ENCODE data around the gene TEN1. TPM values are rescaled to one million over a fixed set of nuclear protein-coding genes. Genes with fewer than 3 reads are reported as not detected.

TEN1 gene
- total and polyA plus RNA-seq, 2 of the 13 experiments (the other 11 are each of a cell fraction or from before 2014, with no cell fraction given) = 18.0 to 21.3 TPM

- TF ChIP-seq PREB (CRISPR knock-in tag; IDR thresholded peaks at IDR 0.05) (no peak), SAP130 (CRISPR knock-in tag; IDR thresholded peaks at IDR 0.05; ENCODE audit: low read depth) (0 out of 2 replicates have a peak, but pooled peaks have one; percentile 37), CSRNP1 (CRISPR knock-in tag; IDR thresholded peaks at IDR 0.05) (peak; percentile 42; the same call in 1 of the 2 replicates), DMAP1 (CRISPR knock-in tag; IDR thresholded peaks at IDR 0.05) (no peak), CBFB (CRISPR knock-in tag; IDR thresholded peaks at IDR 0.05) (no peak), ISX (CRISPR knock-in tag; conservative IDR thresholded peaks at IDR 0.05) (no peak), KLF13 (CRISPR knock-in tag; IDR thresholded peaks at IDR 0.05) (peak; percentile 49; the same call in 1 of the 2 replicates), KLF16 (CRISPR knock-in tag; IDR thresholded peaks at IDR 0.05) (0 out of 4 replicates have a peak, but pooled peaks of 1 of the 2 experiments have one; percentile 52), TCF7L2 (IDR thresholded peaks at IDR 0.05; ENCODE audit: low read depth, low read length) (no peak), PAWR (CRISPR knock-in tag; IDR thresholded peaks at IDR 0.05; ENCODE audit: borderline replicate concordance) (no peak), GRHL1 (CRISPR knock-in tag; conservative IDR thresholded peaks at IDR 0.05) (no peak), SMARCC2 (IDR thresholded peaks at IDR 0.05) (no peak), ZNF512B (CRISPR knock-in tag; IDR thresholded peaks at IDR 0.05; ENCODE audit: borderline replicate concordance) (no peak), MED13 (CRISPR knock-in tag; IDR thresholded peaks at IDR 0.05) (no peak), RBAK (CRISPR knock-in tag; IDR thresholded peaks at IDR 0.05) (no peak), ZBTB1 (CRISPR knock-in tag; IDR thresholded peaks at IDR 0.05; ENCODE audit: borderline replicate concordance) (no peak), ZNF232 (CRISPR knock-in tag; IDR thresholded peaks at IDR 0.05; ENCODE audit: borderline replicate concordance) (no peak), ZNF570 (CRISPR knock-in tag; IDR thresholded peaks at IDR 0.05; ENCODE audit: borderline replicate concordance) (no peak), RFX1 (IDR thresholded peaks at IDR 0.05) (no peak), HNRNPLL (IDR thresholded peaks at IDR 0.05; ENCODE audit: low read depth, low read length, poor library complexity, severe bottlenecking) (peak; percentile 58)
Observed at GRCh38 chr17:76014100-76014924, 35.3 kb downstream of the TEN1 start (continued).

Data from HepG2 (cell line).